ENCODE measurements around the gene NLN. TPM values are rescaled to one million over a fixed set of nuclear protein-coding genes. Genes with fewer than 3 reads are reported as not detected.
"Not testable (repeated sequence)": the region's sequence is repeated elsewhere in the genome, so short reads cannot be mapped to it uniquely, and the experiment has no call there.

The NLN gene
- total RNA-seq, 1 donor from 2014 or later: 40.3 TPM

DNA sequence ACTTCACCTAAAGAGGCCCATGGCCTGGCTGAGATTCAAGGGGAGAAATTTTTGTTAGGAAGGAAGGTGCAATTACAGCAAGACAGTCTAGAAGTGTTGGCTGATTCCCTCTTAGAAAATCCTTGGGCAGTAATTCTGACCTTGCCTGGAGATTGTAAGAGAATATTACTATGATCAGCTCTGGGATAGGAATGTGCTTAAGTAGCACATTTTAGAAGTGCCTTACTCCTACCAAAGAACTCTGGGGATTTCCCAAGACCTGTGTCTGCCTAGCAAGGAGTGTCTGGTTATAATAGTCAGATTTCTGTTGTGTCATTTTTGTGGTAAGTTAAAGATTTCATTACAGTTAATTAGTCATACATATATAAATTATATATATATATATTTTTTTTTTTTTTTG, 52.3 kb downstream of the NLN start:
- H3K4me1 Mint-ChIP-seq (ENCODE audit: unreplicated experiment): peaks cover 31% of the 10 kb centered on the region
- DNase-seq (ENCODE audit: extremely low spot score, unreplicated experiment): no peak
- H3K36me3 Mint-ChIP-seq (ENCODE audit: unreplicated experiment): peaks cover 17% of the 10 kb centered on the region
- H3K9me3 Mint-ChIP-seq (ENCODE audit: unreplicated experiment): no peaks in the 10 kb centered on the region
- H3K27ac Mint-ChIP-seq (ENCODE audit: unreplicated experiment): peak overlapping the region; percentile 32
- no peaks in the 10 kb centered on the region for H3K27me3 Mint-ChIP-seq (ENCODE audit: unreplicated experiment)
- no peak overlapping the region for H3K4me3 Mint-ChIP-seq (ENCODE audit: unreplicated experiment)
- TF ChIP-seq, protein P1, sequence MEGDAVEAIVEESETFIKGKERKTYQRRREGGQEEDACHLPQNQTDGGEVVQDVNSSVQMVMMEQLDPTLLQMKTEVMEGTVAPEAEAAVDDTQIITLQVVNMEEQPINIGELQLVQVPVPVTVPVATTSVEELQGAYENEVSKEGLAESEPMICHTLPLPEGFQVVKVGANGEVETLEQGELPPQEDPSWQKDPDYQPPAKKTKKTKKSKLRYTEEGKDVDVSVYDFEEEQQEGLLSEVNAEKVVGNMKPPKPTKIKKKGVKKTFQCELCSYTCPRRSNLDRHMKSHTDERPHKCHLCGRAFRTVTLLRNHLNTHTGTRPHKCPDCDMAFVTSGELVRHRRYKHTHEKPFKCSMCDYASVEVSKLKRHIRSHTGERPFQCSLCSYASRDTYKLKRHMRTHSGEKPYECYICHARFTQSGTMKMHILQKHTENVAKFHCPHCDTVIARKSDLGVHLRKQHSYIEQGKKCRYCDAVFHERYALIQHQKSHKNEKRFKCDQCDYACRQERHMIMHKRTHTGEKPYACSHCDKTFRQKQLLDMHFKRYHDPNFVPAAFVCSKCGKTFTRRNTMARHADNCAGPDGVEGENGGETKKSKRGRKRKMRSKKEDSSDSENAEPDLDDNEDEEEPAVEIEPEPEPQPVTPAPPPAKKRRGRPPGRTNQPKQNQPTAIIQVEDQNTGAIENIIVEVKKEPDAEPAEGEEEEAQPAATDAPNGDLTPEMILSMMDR (IDR thresholded peaks at IDR 0.05): no peak

DNA sequence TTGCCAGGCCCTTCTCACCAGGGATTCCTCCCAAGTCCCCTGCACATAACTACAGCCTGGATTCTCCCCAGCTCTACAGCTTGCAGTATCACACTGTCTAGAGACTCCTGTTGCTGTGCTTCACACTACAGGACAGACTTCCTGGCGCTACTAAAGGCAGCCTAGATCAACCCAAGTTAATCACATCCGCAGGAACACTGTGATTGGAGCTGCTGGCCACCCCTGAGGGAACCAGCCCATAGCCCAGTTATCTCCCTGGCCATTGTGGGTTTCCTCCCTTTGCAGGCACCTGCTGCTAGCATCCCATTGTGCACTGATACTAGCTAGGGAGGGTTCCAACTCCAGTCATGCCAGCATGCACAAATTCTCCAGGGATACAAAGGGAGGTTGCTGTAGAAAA, 53.5 kb downstream of the NLN start:
- H3K4me3 Mint-ChIP-seq (ENCODE audit: unreplicated experiment): no peak overlapping the region
- H3K4me1 Mint-ChIP-seq (ENCODE audit: unreplicated experiment): peaks cover 24% of the 10 kb centered on the region
- TF ChIP-seq, protein P1 (IDR thresholded peaks at IDR 0.05): no peak
- no peaks in the 10 kb centered on the region for H3K27me3 Mint-ChIP-seq (ENCODE audit: unreplicated experiment)
- H3K9me3 Mint-ChIP-seq (ENCODE audit: unreplicated experiment): no peaks in the 10 kb centered on the region
- DNase-seq (ENCODE audit: extremely low spot score, unreplicated experiment): no peak
- no peak overlapping the region for H3K27ac Mint-ChIP-seq (ENCODE audit: unreplicated experiment)
- peaks cover 21% of the 10 kb centered on the region for H3K36me3 Mint-ChIP-seq (ENCODE audit: unreplicated experiment)

DNA sequence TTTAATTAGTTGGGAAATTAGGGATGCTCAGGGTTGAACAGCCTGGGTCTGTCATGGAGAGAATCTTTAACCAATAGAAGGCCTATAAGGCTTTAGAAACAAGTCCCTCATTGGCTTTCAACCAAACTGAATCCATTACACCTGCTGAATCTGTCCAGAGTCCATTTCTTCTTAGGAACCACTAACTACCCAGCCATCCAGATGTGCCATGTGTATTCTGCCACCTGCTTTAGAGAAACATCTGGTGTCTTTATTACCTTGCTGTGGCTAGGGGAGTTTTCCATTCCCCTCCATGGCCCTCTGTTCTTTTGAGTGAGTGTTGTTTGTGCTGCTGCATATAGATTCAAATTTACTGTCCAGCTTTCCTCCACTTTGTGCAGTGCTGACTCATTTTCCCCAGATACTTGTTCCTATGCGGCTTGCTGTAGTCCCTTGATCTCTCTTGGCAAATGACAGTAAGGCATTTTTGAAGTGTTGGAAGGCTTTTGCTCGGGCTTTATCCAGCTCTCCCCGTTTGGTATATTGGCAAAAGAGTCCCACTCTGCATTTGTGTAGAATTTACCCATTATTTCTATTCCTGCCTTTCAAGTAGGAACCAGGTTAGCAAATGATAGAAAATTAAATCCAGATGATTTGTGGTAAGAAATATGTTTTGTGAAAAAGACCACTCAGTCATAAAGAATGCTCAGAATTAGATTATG, 54.6 kb downstream of the NLN start:
- Mint-ChIP-seq H3K27me3 (ENCODE audit: unreplicated experiment) (no peaks in the 10 kb centered on the region), H3K36me3 (ENCODE audit: unreplicated experiment) (peaks cover 32% of the 10 kb centered on the region), H3K4me1 (ENCODE audit: unreplicated experiment) (peaks cover 24% of the 10 kb centered on the region), H3K4me3 (ENCODE audit: unreplicated experiment) (no peak overlapping the region), H3K27ac (ENCODE audit: unreplicated experiment) (no peak overlapping the region), H3K9me3 (ENCODE audit: unreplicated experiment) (no peaks in the 10 kb centered on the region)
- TF ChIP-seq, protein P1 (IDR thresholded peaks at IDR 0.05): no peak
- no peak for DNase-seq (ENCODE audit: extremely low spot score, unreplicated experiment)

DNA sequence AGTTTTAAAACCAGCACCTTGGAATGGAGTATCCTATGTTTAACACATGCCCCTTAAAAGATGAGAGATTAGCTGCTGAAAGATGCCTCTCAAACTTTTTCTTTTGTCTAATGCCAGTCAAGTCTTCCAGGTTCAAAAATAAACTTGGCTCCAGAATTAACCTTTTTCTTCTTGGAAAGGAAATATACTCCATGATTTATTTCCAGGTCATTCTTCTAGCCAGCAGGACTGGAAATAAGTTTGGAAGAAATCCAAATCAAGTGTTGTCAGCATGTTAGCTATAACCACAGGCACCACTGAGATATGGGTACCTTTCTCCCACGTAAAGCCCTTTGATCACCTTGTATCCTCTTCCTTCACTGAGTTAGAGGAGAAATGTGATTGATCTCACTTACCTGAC, 56.1 kb downstream of the NLN start:
- TF ChIP-seq, protein P1 (IDR thresholded peaks at IDR 0.05): no peak
- H3K4me3 Mint-ChIP-seq (ENCODE audit: unreplicated experiment): no peak overlapping the region
- DNase-seq (ENCODE audit: extremely low spot score, unreplicated experiment): no peak
- H3K36me3 Mint-ChIP-seq (ENCODE audit: unreplicated experiment): peaks cover 41% of the 10 kb centered on the region
- H3K27me3 Mint-ChIP-seq (ENCODE audit: unreplicated experiment): no peaks in the 10 kb centered on the region
- H3K4me1 Mint-ChIP-seq (ENCODE audit: unreplicated experiment): peaks cover 24% of the 10 kb centered on the region
- H3K9me3 Mint-ChIP-seq (ENCODE audit: unreplicated experiment): no peaks in the 10 kb centered on the region
- no peak overlapping the region for H3K27ac Mint-ChIP-seq (ENCODE audit: unreplicated experiment)

DNA sequence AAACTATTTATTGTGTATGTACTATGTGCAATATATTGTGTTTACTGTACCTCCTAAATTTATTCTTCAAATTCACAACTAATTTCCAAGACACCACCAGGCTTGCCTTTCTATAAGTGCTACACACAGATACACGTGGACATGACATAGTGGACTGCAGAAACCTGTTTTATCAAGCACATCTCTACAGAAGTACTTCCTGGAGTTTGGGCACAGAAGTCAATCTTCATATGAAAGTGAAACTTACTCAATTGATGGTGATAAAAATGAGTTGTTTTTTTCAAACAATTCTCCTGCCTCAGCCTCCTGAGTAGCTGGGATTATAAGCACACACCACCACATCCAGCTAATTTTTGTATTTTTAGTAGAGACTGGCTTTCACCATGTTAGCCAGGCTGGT, 57.6 kb downstream of the NLN start:
- Mint-ChIP-seq H3K27me3 (ENCODE audit: unreplicated experiment) (no peaks in the 10 kb centered on the region), H3K9me3 (ENCODE audit: unreplicated experiment) (no peaks in the 10 kb centered on the region)
- TF ChIP-seq, protein P1 (IDR thresholded peaks at IDR 0.05): no peak

DNA sequence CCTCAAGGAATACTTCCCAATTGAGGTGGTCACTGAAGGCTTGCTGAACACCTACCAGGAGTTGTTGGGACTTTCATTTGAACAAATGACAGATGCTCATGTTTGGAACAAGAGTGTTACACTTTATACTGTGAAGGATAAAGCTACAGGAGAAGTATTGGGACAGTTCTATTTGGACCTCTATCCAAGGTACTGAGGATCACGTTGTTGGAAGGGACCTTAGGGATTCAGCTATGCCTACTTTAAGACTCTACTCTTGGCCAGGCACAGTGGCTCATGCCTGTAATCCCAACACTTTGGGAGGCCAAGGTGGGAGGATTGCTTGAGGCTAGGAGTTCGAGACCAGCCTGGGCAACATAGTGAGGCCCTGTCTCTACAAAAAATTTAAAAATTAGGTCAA, 66.3 kb downstream of the NLN start:
- not testable (repeated sequence) for H3K27me3 Mint-ChIP-seq (ENCODE audit: unreplicated experiment); H3K9me3 Mint-ChIP-seq (ENCODE audit: unreplicated experiment); H3K4me3 Mint-ChIP-seq (ENCODE audit: unreplicated experiment); H3K27ac Mint-ChIP-seq (ENCODE audit: unreplicated experiment); DNase-seq (ENCODE audit: extremely low spot score, unreplicated experiment); H3K4me1 Mint-ChIP-seq (ENCODE audit: unreplicated experiment)
- peaks cover 40% of the 10 kb centered on the region for H3K36me3 Mint-ChIP-seq (ENCODE audit: unreplicated experiment)

More for the DNA sequence above, 57.6 kb downstream of the NLN start:
- no peak overlapping the region for H3K27ac Mint-ChIP-seq (ENCODE audit: unreplicated experiment)
- DNase-seq (ENCODE audit: extremely low spot score, unreplicated experiment): no peak
- H3K4me1 Mint-ChIP-seq (ENCODE audit: unreplicated experiment): peaks cover 15% of the 10 kb centered on the region
- peaks cover 44% of the 10 kb centered on the region for H3K36me3 Mint-ChIP-seq (ENCODE audit: unreplicated experiment)
- H3K4me3 Mint-ChIP-seq (ENCODE audit: unreplicated experiment): no peak overlapping the region
